H9 (cell line): ENCODE data around the gene MLNR. TPM values are rescaled to one million over a fixed set of nuclear protein-coding genes. Genes with fewer than 3 reads are reported as not detected.

Experiments used
- DNase-seq: peaks from one replicate; pipeline ENCODE4 v3.0.0-alpha.2; 2017
- H2AFZ ChIP-seq: one replicate; pipeline ENCODE4 v1.6.1; 2013; ENCODE audit warnings: mild to moderate bottlenecking, low read length, control low read depth, moderate library complexity
- H2AK5ac ChIP-seq: 2 replicates; pipeline ENCODE4 v1.6.1; 2013; ENCODE audit warnings: low read length, control low read depth, mixed read lengths; ENCODE audit not compliant: insufficient read length
- H2BK120ac ChIP-seq: one replicate; pipeline ENCODE4 v1.6.1; 2013; ENCODE audit warnings: low read depth, mild to moderate bottlenecking, low read length, control low read depth, inconsistent platforms; ENCODE audit not compliant: poor library complexity, severe bottlenecking
- H2BK12ac ChIP-seq: 2 replicates; pipeline ENCODE4 v1.6.1; 2013; ENCODE audit warnings: low read length, control low read depth, mixed read lengths, low read depth; ENCODE audit not compliant: insufficient read length
- H2BK15ac ChIP-seq: 2 replicates; pipeline ENCODE4 v1.6.1; 2013; ENCODE audit warnings: low read depth, low read length, control low read depth
- H2BK20ac ChIP-seq: one replicate; pipeline ENCODE4 v1.6.1; 2013; ENCODE audit warnings: low read depth, mild to moderate bottlenecking, low read length, control low read depth, inconsistent platforms; ENCODE audit not compliant: poor library complexity, severe bottlenecking
- H2BK5ac ChIP-seq: 2 replicates; pipeline ENCODE4 v1.6.1; 2013; ENCODE audit warnings: low read length, control low read depth, mixed read lengths; ENCODE audit not compliant: insufficient read length
- H3K14ac ChIP-seq: 2 replicates; pipeline ENCODE4 v1.6.1; 2013; ENCODE audit warnings: low read length, control low read depth; ENCODE audit not compliant: insufficient read depth
- H3K18ac ChIP-seq: 2 replicates; pipeline ENCODE4 v1.6.1; 2013; ENCODE audit warnings: low read depth, mild to moderate bottlenecking, mixed read lengths, low read length, control low read depth; ENCODE audit not compliant: insufficient read length
- H3K23ac ChIP-seq: 2 replicates; pipeline ENCODE4 v1.6.1; 2013; ENCODE audit warnings: low read length, control low read depth, mixed read lengths, low read depth; ENCODE audit not compliant: insufficient read length
- H3K23me2 ChIP-seq: 2 replicates; pipeline ENCODE4 v1.6.1; 2013; ENCODE audit warnings: low read depth, mild to moderate bottlenecking, mixed read lengths, low read length, control low read depth; ENCODE audit not compliant: insufficient read length, poor library complexity, severe bottlenecking
- H3K27ac ChIP-seq: 2 replicates; pipeline ENCODE4 v1.5.1; 2013; ENCODE audit warnings: low read length, control low read depth, mixed read lengths, low read depth; ENCODE audit not compliant: insufficient read length
- H3K27me3 ChIP-seq: 2 replicates; pipeline ENCODE4 v1.6.1; 2013; ENCODE audit warnings: low read length, control low read depth, inconsistent platforms; ENCODE audit not compliant: insufficient read depth
- H3K4ac ChIP-seq: 2 replicates; pipeline ENCODE4 v1.6.1; 2013; ENCODE audit warnings: low read depth, mild to moderate bottlenecking, control low read depth, inconsistent platforms, low read length, moderate library complexity
- H3K4me1 ChIP-seq: 2 replicates; pipeline ENCODE4 v1.6.1; 2013; ENCODE audit warnings: low read length, control low read depth, inconsistent platforms; ENCODE audit not compliant: insufficient read depth
- H3K4me2 ChIP-seq: 2 replicates; pipeline ENCODE4 v1.6.1; 2013; ENCODE audit warnings: low read length, control low read depth, mixed read lengths; ENCODE audit not compliant: insufficient read length, insufficient read depth
- H3K56ac ChIP-seq: 2 replicates; pipeline ENCODE4 v1.6.1; 2013; ENCODE audit warnings: low read depth, mild to moderate bottlenecking, mixed read lengths, low read length, control low read depth; ENCODE audit not compliant: insufficient read length
- H3K79me1 ChIP-seq: 2 replicates; pipeline ENCODE4 v1.6.1; 2013; ENCODE audit warnings: low read depth, mild to moderate bottlenecking, moderate library complexity, low read length, control low read depth, inconsistent platforms; ENCODE audit not compliant: insufficient read depth, poor library complexity, severe bottlenecking
- H3K79me2 ChIP-seq: 2 replicates; pipeline ENCODE4 v1.6.1; 2013; ENCODE audit warnings: low read length, control low read depth, inconsistent platforms; ENCODE audit not compliant: insufficient read depth
- H3K9ac ChIP-seq: 2 replicates; pipeline ENCODE4 v1.6.1; 2013; ENCODE audit warnings: low read length, control low read depth, mixed read lengths; ENCODE audit not compliant: insufficient read length; ENCODE audit errors: extremely low read depth
- H3K9me3 ChIP-seq: one replicate; pipeline ENCODE4 v1.6.1; 2013; ENCODE audit warnings: low read depth, low read length, inconsistent platforms; ENCODE audit not compliant: control insufficient read depth
- H3T11ph ChIP-seq: one replicate; pipeline ENCODE4 v1.6.1; 2013; ENCODE audit warnings: mild to moderate bottlenecking, low read length, control low read depth, inconsistent platforms
- H4K20me1 ChIP-seq: one replicate; pipeline ENCODE4 v1.6.1; 2013; ENCODE audit not compliant: control insufficient read depth, insufficient read length, insufficient read depth
- H4K5ac ChIP-seq: 2 replicates; pipeline ENCODE4 v1.6.1; 2013; ENCODE audit warnings: low read depth, mild to moderate bottlenecking, mixed read lengths, low read length, control low read depth; ENCODE audit not compliant: insufficient read length
- H4K8ac ChIP-seq: replicated peaks from 2 replicates; pipeline ENCODE4 v1.6.1; 2013; ENCODE audit warnings: low read length, control low read depth, mixed read lengths, low read depth; ENCODE audit not compliant: insufficient read length
- H4K91ac ChIP-seq: 2 replicates; pipeline ENCODE4 v1.6.1; 2013; ENCODE audit warnings: low read depth, mild to moderate bottlenecking, moderate library complexity, mixed read lengths, low read length, control low read depth; ENCODE audit not compliant: insufficient read length
- H3K27ac Mint-ChIP-seq, 3 experiments: 2 replicates in 2 of 3; 3 replicates in 1 of 3; pipeline ENCODE4 v1.8.0; 2020 to 2021; ENCODE audit warnings: mixed read lengths in 3 of 3, mild to moderate bottlenecking in 1 of 3, moderate library complexity in 1 of 3
- H3K27me3 Mint-ChIP-seq: 2 replicates; pipeline ENCODE4 v1.8.0; 2021; ENCODE audit warnings: low read depth, mild to moderate bottlenecking, moderate library complexity, mixed read lengths
- H3K36me3 Mint-ChIP-seq, 3 experiments: 2 replicates in 2 of 3; 3 replicates in 1 of 3; pipeline ENCODE4 v1.8.0; 2020 to 2021; ENCODE audit warnings: low read depth in 3 of 3, mixed read lengths in 3 of 3; ENCODE audit not compliant: insufficient read depth in 1 of 3
- H3K4me1 Mint-ChIP-seq, 2 experiments: 2 replicates each; pipeline ENCODE4 v1.8.0; 2020; ENCODE audit warnings: mixed read lengths in 2 of 2
- H3K4me3 Mint-ChIP-seq, 2 experiments: 2 replicates in 1 of 2; 3 replicates in 1 of 2; pipeline ENCODE4 v1.8.0; 2020 to 2021; ENCODE audit warnings: mild to moderate bottlenecking in 2 of 2, mixed read lengths in 2 of 2, moderate library complexity in 1 of 2
- H3K9me3 Mint-ChIP-seq, 2 experiments: 2 replicates in 1 of 2; 3 replicates in 1 of 2; pipeline ENCODE4 v1.8.0; 2020; ENCODE audit warnings: mild to moderate bottlenecking in 2 of 2, mixed read lengths in 2 of 2, moderate library complexity in 1 of 2
- WGBS: extraction: QIAGEN DNeasy Blood & Tissue Kit; methylation state at CpG from one replicate; pipeline ENCODE4 v1.1.7; 2013; ENCODE audit warnings: missing lambda C conversion rate, low lambda C conversion rate, mixed read lengths; ENCODE audit not compliant: insufficient read length; ENCODE audit errors: extremely low coverage; 5-methylcytosine and 5-hydroxymethylcytosine counted together
- total RNA-seq: library from RNA; stranded (reverse); gene quantifications from 2 replicates; pipeline ENCODE4 v1.2.1, GENCODE V29; 2021
- TF ChIP-seq, protein P1 (sequence below): fragments of 200-600 bp; sonication (generic); conservative IDR thresholded peaks from 3 replicates; pipeline ENCODE4 v1.8.0; 2021; ENCODE audit warnings: antibody characterized with exemption, mild to moderate bottlenecking

The MLNR gene
- total RNA-seq, 1 experiment from 2014 or later: not detected

- DNase-seq: no peak
- H3K9ac ChIP-seq: no peak overlapping the region
- no peak overlapping the region for H3K27ac ChIP-seq
- H3K79me1 ChIP-seq: no peaks in the 10 kb centered on the region
- no peak overlapping the region for H2BK5ac ChIP-seq
- no peak overlapping the region for H3K14ac ChIP-seq
- H3K9me3 ChIP-seq: no peaks in the 10 kb centered on the region
- H3K79me2 ChIP-seq: no peaks in the 10 kb centered on the region
- Mint-ChIP-seq H3K27me3 (no peaks in the 10 kb centered on the region; the same call in 1 of the 2 replicates), H3K4me3 (no peak overlapping the region), H3K4me1 (peaks cover 13 to 14% of the 10 kb centered on the region in 2 experiments), H3K36me3 (peaks cover 0 to 3% (median 0%) of the 10 kb centered on the region in 3 experiments; a peak in 1 of 7 replicates), H3K9me3 (no peaks in the 10 kb centered on the region; a peak in 1 of 5 replicates), H3K27ac (no peak overlapping the region)
- no peak overlapping the region for H2BK12ac ChIP-seq
- no peaks in the 10 kb centered on the region for H3K27me3 ChIP-seq
- no CpG with 5 or more reads among the region's 5 CpGs for WGBS
- H3K23me2 ChIP-seq: peaks cover 9% of the 10 kb centered on the region
- H2BK120ac ChIP-seq: no peak overlapping the region
- no peak overlapping the region for H3K23ac ChIP-seq
- H4K20me1 ChIP-seq: no peaks in the 10 kb centered on the region
- no peak overlapping the region for H2BK20ac ChIP-seq
- no peak overlapping the region for H4K8ac ChIP-seq
- H3T11ph ChIP-seq: no peak overlapping the region
- no peak overlapping the region for H2BK15ac ChIP-seq
- no peaks in the 10 kb centered on the region for H3K4me1 ChIP-seq
- no peak overlapping the region for H3K4ac ChIP-seq
- H3K4me2 ChIP-seq: no peak overlapping the region
- no peak overlapping the region for H4K5ac ChIP-seq
- no peak overlapping the region for H2AFZ ChIP-seq
- TF ChIP-seq, protein P1, sequence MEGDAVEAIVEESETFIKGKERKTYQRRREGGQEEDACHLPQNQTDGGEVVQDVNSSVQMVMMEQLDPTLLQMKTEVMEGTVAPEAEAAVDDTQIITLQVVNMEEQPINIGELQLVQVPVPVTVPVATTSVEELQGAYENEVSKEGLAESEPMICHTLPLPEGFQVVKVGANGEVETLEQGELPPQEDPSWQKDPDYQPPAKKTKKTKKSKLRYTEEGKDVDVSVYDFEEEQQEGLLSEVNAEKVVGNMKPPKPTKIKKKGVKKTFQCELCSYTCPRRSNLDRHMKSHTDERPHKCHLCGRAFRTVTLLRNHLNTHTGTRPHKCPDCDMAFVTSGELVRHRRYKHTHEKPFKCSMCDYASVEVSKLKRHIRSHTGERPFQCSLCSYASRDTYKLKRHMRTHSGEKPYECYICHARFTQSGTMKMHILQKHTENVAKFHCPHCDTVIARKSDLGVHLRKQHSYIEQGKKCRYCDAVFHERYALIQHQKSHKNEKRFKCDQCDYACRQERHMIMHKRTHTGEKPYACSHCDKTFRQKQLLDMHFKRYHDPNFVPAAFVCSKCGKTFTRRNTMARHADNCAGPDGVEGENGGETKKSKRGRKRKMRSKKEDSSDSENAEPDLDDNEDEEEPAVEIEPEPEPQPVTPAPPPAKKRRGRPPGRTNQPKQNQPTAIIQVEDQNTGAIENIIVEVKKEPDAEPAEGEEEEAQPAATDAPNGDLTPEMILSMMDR: no peak
- H3K56ac ChIP-seq: no peak overlapping the region
- H3K18ac ChIP-seq: no peak overlapping the region
- no peak overlapping the region for H4K91ac ChIP-seq
- H2AK5ac ChIP-seq: no peak overlapping the region
Measured at GRCh38 chr13:49251326-49251725, 31.2 kb downstream of the MLNR start.
